ENCODE measurements around the gene GALNT1. TPM values are rescaled to one million over a fixed set of nuclear protein-coding genes. Genes with fewer than 3 reads are reported as not detected.

The GALNT1 gene
- total and polyA plus RNA-seq, 10 of the 15 experiments (the other 5 are each of a cell fraction or from before 2014, with no cell fraction given) = 8.0 to 53.7 (median 29.9) TPM

GRCh38 chr18:35707674-35708073 is 126.1 kb downstream of the GALNT1 start:
- Histone ChIP-seq H3K27me3 (replicated peaks in 1 of 2; ENCODE audit: control insufficient read depth in 2 of 2, insufficient read depth in 2 of 2, low read length in 1 of 2) (no peaks in the 10 kb centered on the region), H3K4me2 (ENCODE audit: control insufficient read depth, insufficient read depth) (no peak overlapping the region), H3K36me3 (ENCODE audit: control insufficient read depth in 2 of 2, insufficient read depth in 2 of 2, low read length in 1 of 2) (no peaks in the 10 kb centered on the region), H3K9ac (ENCODE audit: control insufficient read depth, insufficient read depth, low read length) (no peak overlapping the region), H3K27ac (ENCODE audit: control insufficient read depth, insufficient read depth) (no peak overlapping the region), H3K4me1 (ENCODE audit: control insufficient read depth, insufficient read depth, low read length) (no peaks in the 10 kb centered on the region), H4K20me1 (ENCODE audit: control insufficient read depth, insufficient read depth) (no peaks in the 10 kb centered on the region), H3K4me3 (no peak overlapping the region), H2AFZ (ENCODE audit: control insufficient read depth, low read depth, low read length) (no peak overlapping the region), H3K79me2 (ENCODE audit: control insufficient read depth, insufficient read depth, low read length) (no peaks in the 10 kb centered on the region), H3K9me3 (replicated peaks; ENCODE audit: control insufficient read depth, insufficient read depth, low read length) (no peaks in the 10 kb centered on the region)
- intact Hi-C loops (cut with micrococcal nuclease; ENCODE audit: unreplicated experiment) = no loop called here
- no TSS peak for BruUV-seq (replicated peaks)
- WGBS (ENCODE audit: insufficient coverage, insufficient replicate concordance, low lambda C conversion rate, missing lambda C conversion rate) = 70% methylated on average over 6 of the region's 6 CpGs
- ChIA-PET CTCF (no interaction called here), POLR2A (no interaction called here), SMC1A (ENCODE audit: uncharacterized antibody, unreplicated experiment) (interaction anchor here (1.0 to 1.1 kb wide), 2 partner anchors 12 to 20 kb away, joined by 3 to 4 read pairs; no protein-coding TSS in a partner anchor), RAD21 (ENCODE audit: unreplicated experiment) (interaction anchor here (1.0 kb wide), 1 partner anchor 49 kb away, joined by 3 read pairs; no protein-coding TSS in a partner anchor)
- DNase-seq (ENCODE audit: low read depth, low spot score) = no peak
- no peak for FAIRE-seq
- no peak for TF ChIP-seq ASH2L (IDR thresholded peaks at IDR 0.05; ENCODE audit: borderline replicate concordance, low read depth)
- no peak for TF ChIP-seq GATAD2B (conservative IDR thresholded peaks at IDR 0.05; ENCODE audit: low read depth)
- no peak for TF ChIP-seq STAT1 (conservative IDR thresholded peaks at IDR 0.05)
- no peak for TF ChIP-seq CREM (IDR thresholded peaks at IDR 0.05; ENCODE audit: low read depth)
- no peak for TF ChIP-seq HDAC6 (IDR thresholded peaks at IDR 0.05; ENCODE audit: unreplicated experiment)
- no peak for TF ChIP-seq SIX5 (IDR thresholded peaks at IDR 0.05; ENCODE audit: low read depth, low read length, severe bottlenecking)
- no peak for TF ChIP-seq NFYA (IDR thresholded peaks at IDR 0.05; ENCODE audit: borderline replicate concordance, low read depth, low read length)
- no peak for TF ChIP-seq ZBTB33 (IDR thresholded peaks at IDR 0.05)
- TF ChIP-seq RB1 (IDR thresholded peaks at IDR 0.05; ENCODE audit: borderline replicate concordance) = no peak
- ATAC-seq = no peak
- in situ Hi-C loops (cut with MboI) = no loop called here
